Loucy (cell line): ENCODE measurements around the gene GUCA1C.

Source experiments
- H2AFZ ChIP-seq: fragments of 200-600 bp; sonication (generic); 2 replicates; pipeline ENCODE4 v1.6.0; 2016; ENCODE audit warnings: antibody characterized with exemption, mild to moderate bottlenecking, low read length, moderate library complexity
- H3F3A ChIP-seq: fragments of 200-600 bp; 2 replicates; pipeline ENCODE4 v1.6.0; 2016; ENCODE audit warnings: antibody characterized with exemption, low read depth, mild to moderate bottlenecking
- H3K27me3 ChIP-seq: fragments of 200-600 bp; sonication (generic); 2 replicates; pipeline ENCODE4 v1.6.1; 2014; ENCODE audit warnings: low read length, mild to moderate bottlenecking; ENCODE audit not compliant: insufficient read depth, poor library complexity, severe bottlenecking
- H3K36me3 ChIP-seq: fragments of 200-600 bp; sonication (generic); 2 replicates; pipeline ENCODE4 v1.6.1; 2016; ENCODE audit warnings: low read length; ENCODE audit not compliant: insufficient read depth
- H3K4me1 ChIP-seq: fragments of 200-600 bp; sonication (generic); 2 replicates; pipeline ENCODE4 v1.5.1; 2014; ENCODE audit warnings: low read length, mild to moderate bottlenecking; ENCODE audit not compliant: insufficient read depth, poor library complexity, severe bottlenecking
- H3K4me2 ChIP-seq: fragments of 200-600 bp; sonication (generic); 2 replicates; pipeline ENCODE4 v1.6.0; 2014; ENCODE audit warnings: antibody characterized with exemption, low read length, low read depth, mild to moderate bottlenecking; ENCODE audit not compliant: poor library complexity, severe bottlenecking
- H3K4me3 ChIP-seq: fragments of 200-600 bp; sonication (generic); 2 replicates; pipeline ENCODE4 v1.5.1; 2014; ENCODE audit warnings: low read length, mild to moderate bottlenecking, mixed read lengths; ENCODE audit not compliant: poor library complexity, severe bottlenecking
- H3K79me2 ChIP-seq: fragments of 200-600 bp; sonication (generic); 2 replicates; pipeline ENCODE4 v1.6.1; 2014; ENCODE audit warnings: low read length; ENCODE audit not compliant: insufficient read depth
- H3K9ac ChIP-seq: fragments of 200-600 bp; sonication (generic); 2 replicates; pipeline ENCODE4 v1.6.0; 2014; ENCODE audit warnings: mild to moderate bottlenecking, low read depth, low read length, moderate library complexity; ENCODE audit not compliant: poor library complexity, severe bottlenecking
- H3K9me2 ChIP-seq: fragments of 200-600 bp; sonication (generic); replicated peaks from 2 replicates; pipeline ENCODE4 v1.6.1; 2016; ENCODE audit warnings: low read depth, low read length, mixed read lengths
- H3K9me3 ChIP-seq: fragments of 200-600 bp; sonication (generic); 2 replicates; pipeline ENCODE4 v1.6.1; 2014; ENCODE audit warnings: mild to moderate bottlenecking, antibody characterized with exemption, low read length, low read depth; ENCODE audit not compliant: insufficient read depth
- H4K20me1 ChIP-seq: fragments of 200-600 bp; sonication (generic); 2 replicates; pipeline ENCODE4 v1.6.0; 2014; ENCODE audit warnings: antibody characterized with exemption, low read length, mild to moderate bottlenecking; ENCODE audit not compliant: insufficient read depth, poor library complexity, severe bottlenecking
- CTCF ChIP-seq: fragments of 200-600 bp; sonication (generic); conservative IDR thresholded peaks from 2 replicates; pipeline ENCODE4 v1.5.1; 2014; ENCODE audit warnings: mild to moderate bottlenecking, antibody characterized with exemption, low read length
- EZH2phosphoT487 ChIP-seq: fragments of 200-600 bp; IDR thresholded peaks from 2 replicates; pipeline ENCODE4 v1.6.1; 2018; ENCODE audit warnings: antibody characterized with exemption, mild to moderate bottlenecking, moderate library complexity, borderline replicate concordance

Gene GUCA1C

DNA sequence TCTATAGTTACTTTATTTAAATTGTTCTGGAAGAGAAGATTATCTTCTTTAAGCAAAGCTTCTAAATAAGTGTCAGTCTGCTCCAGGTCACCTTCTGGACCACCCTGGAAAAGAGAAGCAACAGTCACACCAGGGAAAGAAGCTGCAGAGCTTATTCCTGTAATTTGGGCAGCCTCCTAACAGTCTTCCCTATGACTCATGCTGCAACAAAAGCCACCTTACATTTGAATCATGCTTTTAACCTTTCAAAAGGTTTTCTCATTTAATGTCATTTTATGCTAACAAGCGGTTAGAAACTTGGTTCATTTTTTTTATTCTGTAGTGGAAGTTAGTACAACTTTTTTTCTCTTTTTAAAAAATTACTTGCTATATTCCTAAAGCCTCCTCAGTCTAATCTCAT is 5.3 kb upstream of the GUCA1C start:
- H3K4me3 ChIP-seq, result no peak overlapping the region
- no peak overlapping the region for H3K4me2 ChIP-seq
- H3K9me2 ChIP-seq, result no peaks in the 10 kb centered on the region
- H3K9ac ChIP-seq, result no peak overlapping the region
- no peaks in the 10 kb centered on the region for H3K79me2 ChIP-seq
- no peak for TF ChIP-seq CTCF
- no peak for TF ChIP-seq EZH2phosphoT487
- H4K20me1 ChIP-seq, result no peaks in the 10 kb centered on the region
- H3K27me3 ChIP-seq, result no peaks in the 10 kb centered on the region
- H3K36me3 ChIP-seq, result no peaks in the 10 kb centered on the region
- H2AFZ ChIP-seq, result no peak overlapping the region
- H3K9me3 ChIP-seq, result no peaks in the 10 kb centered on the region
- H3K4me1 ChIP-seq, result no peaks in the 10 kb centered on the region
- no peaks in the 10 kb centered on the region for H3F3A ChIP-seq

DNA sequence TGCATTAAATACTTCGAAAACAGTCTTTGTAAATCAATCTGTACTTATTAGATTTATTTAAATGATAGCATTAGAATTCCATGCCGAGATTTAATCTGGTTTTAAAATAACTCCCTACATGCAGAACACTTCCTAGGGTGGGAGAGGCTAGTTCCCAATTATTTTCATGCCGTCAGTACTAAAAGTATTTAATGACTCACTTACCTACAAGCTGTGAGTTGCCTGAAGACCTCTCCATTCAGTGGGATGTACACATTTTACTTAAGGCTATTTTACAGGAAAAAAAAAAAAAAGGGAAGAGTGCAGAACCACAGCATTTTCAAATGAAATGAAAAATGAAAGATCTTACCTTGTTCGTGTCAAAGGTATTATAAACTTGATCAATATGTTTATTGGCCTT is 469 bp downstream of the GUCA1C start:
- Histone ChIP-seq H3F3A (no peaks in the 10 kb centered on the region), H2AFZ (no peak overlapping the region), H3K4me1 (no peaks in the 10 kb centered on the region), H3K9me3 (no peaks in the 10 kb centered on the region), H3K36me3 (no peaks in the 10 kb centered on the region), H3K27me3 (no peaks in the 10 kb centered on the region), H3K9me2 (no peaks in the 10 kb centered on the region), H3K4me2 (no peak overlapping the region), H3K9ac (no peak overlapping the region), H4K20me1 (no peaks in the 10 kb centered on the region), H3K4me3 (no peak overlapping the region), H3K79me2 (no peaks in the 10 kb centered on the region)
- TF ChIP-seq EZH2phosphoT487 (no peak), CTCF (no peak)

GRCh38 chr3:108951820-108952501 is 1.7 kb downstream of the GUCA1C start:
- Histone ChIP-seq H4K20me1 (no peaks in the 10 kb centered on the region), H2AFZ (no peak overlapping the region), H3K4me2 (no peak overlapping the region), H3K4me1 (no peaks in the 10 kb centered on the region), H3F3A (no peaks in the 10 kb centered on the region), H3K27me3 (no peaks in the 10 kb centered on the region), H3K9me2 (no peaks in the 10 kb centered on the region), H3K9me3 (no peaks in the 10 kb centered on the region), H3K79me2 (no peaks in the 10 kb centered on the region), H3K36me3 (no peaks in the 10 kb centered on the region), H3K9ac (no peak overlapping the region), H3K4me3 (no peak overlapping the region)
- TF ChIP-seq EZH2phosphoT487 (no peak), CTCF (no peak)
